Retina (tissue), 1 donor: Measurements from ENCODE around the gene PERCC1.
"Not testable (repeated sequence)": the region's sequence is repeated elsewhere in the genome, so short reads cannot be mapped to it uniquely, and the experiment has no call there.

Experiments
- DNase-seq: peaks from one replicate; pipeline ENCODE4 v3.0.0-alpha.2; 2016

Gene PERCC1

GRCh38 chr16:1435921-1436697 lies 5.2 kb downstream of the PERCC1 start:
- DNase-seq, result peak; percentile 12

GRCh38 chr16:1436731-1437355 lies 6.0 kb downstream of the PERCC1 start:
- DNase-seq, result no peak

DNA sequence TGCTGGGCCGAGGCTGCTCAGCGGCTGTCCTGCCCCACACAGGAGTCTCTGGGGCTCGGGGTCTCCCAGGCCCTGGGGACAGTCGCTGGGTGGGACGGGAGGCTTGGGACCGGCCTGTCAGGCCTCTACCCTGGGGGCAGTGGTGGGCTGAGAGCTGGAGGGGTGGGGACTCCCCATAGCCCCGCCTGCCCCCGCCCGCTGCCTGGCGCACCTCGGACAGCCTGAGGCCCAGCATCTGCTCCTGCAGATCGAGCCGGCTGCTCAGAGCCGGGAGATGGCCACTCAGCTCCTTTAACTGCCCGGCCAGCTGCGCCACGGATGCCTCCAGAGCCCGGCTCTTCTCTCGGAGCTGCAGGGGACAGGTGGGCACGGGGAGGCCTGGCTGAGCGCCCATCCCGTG lies 6.7 kb downstream of the PERCC1 start:
- peak; percentile 52 for DNase-seq

DNA sequence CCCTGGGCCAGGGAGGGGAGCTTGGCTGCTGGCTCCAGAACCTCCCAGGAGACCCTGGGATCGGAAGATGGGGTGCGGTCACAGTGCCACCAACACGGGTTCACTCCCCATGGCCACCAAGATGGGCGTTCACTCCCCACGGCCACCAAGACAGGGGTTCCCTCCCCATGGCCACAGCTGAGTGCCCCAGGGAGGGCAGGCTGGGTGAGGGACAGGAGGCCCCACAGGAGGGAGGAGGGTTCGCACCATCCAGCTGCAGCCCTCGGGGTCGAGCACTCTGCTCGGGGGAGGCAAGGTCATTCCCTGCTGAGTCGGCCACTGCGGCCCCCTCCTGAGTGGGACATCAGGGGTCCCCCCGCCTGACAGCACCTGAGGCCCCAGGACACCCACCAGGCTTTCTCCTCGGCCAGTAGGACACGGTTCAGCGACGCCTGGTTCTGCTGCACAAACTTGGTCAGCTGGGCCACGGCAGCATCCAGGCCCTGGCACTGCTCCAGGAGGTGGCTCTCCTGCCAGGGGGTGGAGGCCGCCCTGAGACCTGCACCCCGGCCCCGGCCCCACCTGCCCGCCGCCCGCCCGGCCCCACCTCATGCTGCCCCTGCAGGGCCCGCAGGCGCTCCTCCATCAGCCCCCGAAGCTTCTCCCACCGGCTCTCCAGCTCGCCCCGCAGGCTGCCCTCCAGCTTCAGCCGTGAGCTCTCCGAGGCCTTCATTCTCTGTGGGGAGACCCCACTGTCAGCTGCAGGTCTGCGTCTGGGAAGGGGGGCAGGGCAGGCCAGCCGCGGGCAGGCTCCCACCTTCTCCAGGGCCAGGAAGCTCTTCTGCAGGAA lies 7.6 kb downstream of the PERCC1 start:
- no peak for DNase-seq

- DNase-seq, result peak; percentile 6
These were observed 8.3 kb downstream of the PERCC1 start for GRCh38 chr16:1439058-1439698.

- DNase-seq, result not testable (repeated sequence)
These were observed 8.8 kb downstream of the PERCC1 start for GRCh38 chr16:1439699-1440074.

DNA sequence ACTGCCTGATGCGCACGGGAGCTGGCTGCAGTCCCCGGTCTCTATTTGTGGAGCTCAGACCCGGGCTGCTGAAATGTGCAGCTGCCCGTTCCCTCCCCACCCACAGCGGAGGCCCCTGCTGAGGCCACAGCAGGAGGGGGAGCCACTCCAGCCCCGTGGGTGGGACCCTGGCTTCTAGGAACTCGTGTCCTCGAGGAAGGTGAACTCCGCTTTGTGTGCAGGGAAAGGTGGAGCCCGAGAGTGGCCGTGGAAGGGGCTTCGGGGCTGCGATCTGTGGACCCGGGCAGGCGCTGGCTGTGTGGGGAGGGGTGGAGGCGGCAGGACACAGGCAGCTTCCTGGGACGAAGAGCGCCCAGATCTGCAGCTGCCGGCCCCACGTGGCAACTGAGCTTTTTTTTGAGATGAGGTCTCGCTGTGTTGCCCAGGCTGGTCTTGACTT lies 10.5 kb downstream of the PERCC1 start:
- no peak for DNase-seq

GRCh38 chr16:1442697-1443096 lies 11.8 kb downstream of the PERCC1 start:
- no peak for DNase-seq

GRCh38 chr16:1443403-1443973 lies 12.6 kb downstream of the PERCC1 start:
- peak; percentile 7 for DNase-seq

DNA sequence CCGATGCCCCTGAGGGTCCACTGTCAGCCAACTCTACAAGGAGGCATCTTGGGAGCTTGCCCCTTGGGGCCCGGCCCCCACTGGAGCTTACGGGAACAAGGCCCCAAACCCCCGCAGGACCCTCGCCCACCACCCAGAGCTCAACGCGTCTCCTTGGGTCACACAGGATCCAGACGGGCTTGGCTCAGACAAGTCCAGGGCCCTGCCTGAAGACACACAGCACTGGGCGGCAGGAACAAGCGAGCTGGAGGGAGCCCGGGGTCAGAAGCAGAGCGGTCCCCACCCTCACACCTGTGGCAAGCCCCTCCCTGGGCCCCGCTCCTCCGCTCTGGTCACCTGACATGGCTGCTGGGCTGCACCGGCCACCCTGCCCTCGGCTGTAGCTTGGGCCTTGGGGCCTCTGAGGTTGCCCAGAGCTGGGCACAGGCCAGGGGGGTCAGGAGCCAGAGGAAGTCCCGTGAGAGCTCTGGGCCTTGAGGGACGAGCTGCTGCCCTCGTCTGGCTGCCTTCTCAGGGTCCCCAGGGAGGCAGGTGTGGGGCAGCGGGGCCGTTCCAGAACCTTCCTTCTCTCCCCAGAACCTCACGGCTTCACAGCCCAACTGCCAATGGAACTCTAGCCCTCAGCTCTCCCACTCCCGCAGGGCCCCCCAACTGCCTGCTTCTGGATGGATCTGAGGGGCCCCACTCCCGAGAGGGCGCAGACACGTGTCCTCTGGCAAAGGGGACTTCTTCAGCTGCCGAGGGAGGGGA lies 13.3 kb downstream of the PERCC1 start, which contains the start of gene CCDC154:
TSS of gene CCDC154 (minus strand) at position 577 of the 750 bp plus-strand sequence. CDS start at position 343, 234 bp downstream.
- DNase-seq, result no peak

DNA sequence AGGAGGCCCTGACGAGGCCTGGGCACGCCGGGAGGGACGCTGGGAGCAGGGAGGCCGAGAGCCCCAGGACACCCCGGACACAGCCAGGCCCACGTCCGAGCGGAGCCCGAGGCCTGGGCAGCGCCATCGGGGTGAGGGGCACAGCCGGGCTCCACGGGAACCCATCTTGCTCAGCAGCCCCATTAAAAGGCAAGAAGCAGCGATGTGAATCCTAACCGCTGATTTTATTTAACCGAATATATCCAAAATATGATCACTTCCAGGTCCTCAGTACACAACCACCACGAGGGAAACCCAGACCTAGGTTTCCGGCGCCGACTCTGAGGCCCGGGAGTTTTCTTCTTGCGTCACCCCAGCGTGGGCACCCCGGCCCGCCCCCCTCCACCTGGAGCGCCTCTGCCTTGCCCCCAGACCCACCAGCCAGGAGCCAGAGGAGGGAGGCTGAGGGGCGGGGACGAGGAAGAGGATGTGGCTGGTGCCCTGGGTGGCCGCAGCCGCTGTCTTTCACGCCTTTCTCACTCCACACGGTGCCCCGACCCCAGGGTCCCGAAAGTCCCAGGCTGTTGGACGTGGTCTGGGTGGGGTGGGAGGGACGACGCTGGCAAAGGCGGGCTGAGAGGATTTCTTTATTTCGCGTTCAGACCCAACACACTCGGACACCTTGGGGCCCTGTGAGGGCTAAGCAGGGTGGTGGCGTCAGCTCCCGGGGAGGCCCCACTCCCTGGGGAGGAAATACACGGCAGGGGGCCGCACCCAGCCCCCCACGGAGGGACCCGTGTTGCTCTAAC lies 14.0 kb downstream of the PERCC1 start:
- DNase-seq, result no peak

DNA sequence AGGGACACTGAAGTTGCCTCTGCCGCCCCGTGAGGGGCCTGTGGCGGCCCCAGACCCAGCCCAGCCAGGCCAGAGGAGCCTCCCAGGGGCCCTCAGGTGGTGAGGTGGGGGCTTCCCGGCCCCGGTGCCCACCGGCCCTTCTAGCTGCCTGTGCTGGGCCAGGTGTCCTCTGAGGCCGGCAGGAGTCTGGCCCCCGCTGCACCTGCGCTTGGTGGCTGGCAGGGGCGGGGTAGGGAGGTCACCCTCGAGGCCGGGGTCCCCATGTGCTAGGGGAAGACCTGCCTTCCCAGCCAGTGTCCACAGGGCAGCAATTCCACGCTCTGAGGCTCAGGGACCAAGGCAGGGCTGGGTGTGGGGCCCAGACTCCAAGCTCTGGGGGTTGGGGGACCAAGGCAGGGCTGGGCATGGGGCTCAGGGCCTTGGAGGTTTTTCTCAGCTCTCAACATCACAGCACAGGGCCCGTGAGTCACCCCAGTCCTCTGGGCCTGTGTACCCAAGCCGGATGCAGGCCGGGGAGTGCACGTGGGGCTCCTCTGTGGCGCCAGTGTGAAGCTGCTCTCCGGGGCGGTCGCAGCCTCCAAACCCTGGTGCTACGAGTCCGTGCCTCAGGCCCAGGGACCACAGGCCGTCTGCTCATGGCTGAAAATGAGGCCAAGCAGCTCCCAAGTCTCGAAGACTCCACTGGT lies 14.8 kb downstream of the PERCC1 start:
- no peak for DNase-seq

DNA sequence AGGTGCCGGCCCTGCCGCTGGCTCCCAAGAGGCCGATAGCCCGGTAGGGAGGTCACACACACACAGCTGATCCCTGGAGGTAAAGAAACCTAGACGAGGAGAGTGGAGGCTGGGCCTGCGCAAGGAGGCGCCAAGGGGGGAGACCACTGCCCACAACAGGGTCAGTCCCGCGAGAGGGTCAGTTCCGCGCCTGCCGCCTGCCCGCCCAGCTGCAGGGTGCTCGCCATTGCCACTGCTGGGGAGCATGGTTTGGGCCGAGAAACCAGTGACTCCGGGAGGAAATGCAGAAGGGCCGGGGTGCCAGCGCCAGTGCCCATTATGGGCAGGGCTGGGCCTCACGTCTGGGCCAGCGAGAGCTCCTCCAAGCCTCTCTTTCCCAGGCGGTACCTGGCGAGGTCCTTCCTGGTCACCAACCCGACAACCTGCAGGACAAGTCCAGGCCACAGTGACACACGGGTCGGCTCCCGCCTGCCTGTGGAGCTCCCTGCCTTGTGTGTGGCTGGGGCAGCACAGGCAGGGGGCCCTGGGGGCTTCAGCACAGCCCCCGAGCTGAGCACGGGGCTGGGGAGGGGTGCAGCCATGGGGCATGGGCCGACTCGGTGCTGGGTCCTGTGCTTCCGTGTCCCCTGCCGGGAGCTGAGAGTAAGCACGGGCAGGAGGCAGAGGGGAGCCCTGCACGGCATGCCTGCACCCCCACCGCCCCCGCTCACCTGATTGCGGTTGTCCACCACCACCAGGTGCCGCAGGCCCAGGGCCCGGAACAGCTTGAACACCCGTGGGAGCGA lies 15.6 kb downstream of the PERCC1 start:
- no peak for DNase-seq

DNA sequence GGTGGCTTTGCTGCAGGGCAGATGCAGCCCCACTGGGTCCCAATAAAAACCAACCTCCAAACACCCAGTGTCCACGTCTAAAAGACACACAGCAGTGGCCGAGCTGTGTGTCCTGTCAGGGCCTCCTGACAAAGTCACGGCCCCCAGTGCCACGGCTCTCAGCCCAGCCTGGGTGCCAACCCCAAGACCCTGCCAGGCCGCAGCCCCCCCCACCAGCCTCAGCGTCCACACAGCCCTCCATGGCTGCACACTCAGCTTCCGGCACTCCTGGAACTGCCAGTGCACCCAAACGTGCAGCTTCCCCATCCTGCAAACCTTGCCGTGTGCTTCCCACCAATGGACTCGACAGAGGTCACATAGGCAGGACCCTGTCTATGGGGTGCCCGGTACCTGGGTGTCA lies 17.1 kb downstream of the PERCC1 start:
- DNase-seq, result no peak

GRCh38 chr16:1448536-1449116 lies 17.7 kb downstream of the PERCC1 start:
- no peak for DNase-seq

GRCh38 chr16:1449201-1449788 lies 18.4 kb downstream of the PERCC1 start:
- no peak for DNase-seq

- no peak for DNase-seq
These were observed 19.3 kb downstream of the PERCC1 start for GRCh38 chr16:1450218-1450617.

GRCh38 chr16:1450841-1451240 lies 20.0 kb downstream of the PERCC1 start:
- DNase-seq, result no peak
